GM18526 (cell line): ENCODE results near the gene KLHL22.

Experiments used
- POLR2A ChIP-seq: IDR thresholded peaks from 3 replicates; pipeline ENCODE4 v1.6.1; 2011; ENCODE audit not compliant: insufficient read length; ENCODE audit errors: extremely low read depth

The KLHL22 gene

GRCh38 chr22:20459152-20459542 lies 36.4 kb downstream of the KLHL22 start:
- no peak for TF ChIP-seq POLR2A

GRCh38 chr22:20458530-20459151 lies 37.0 kb downstream of the KLHL22 start:
- TF ChIP-seq POLR2A = no peak

GRCh38 chr22:20457506-20458240 lies 37.9 kb downstream of the KLHL22 start:
- TF ChIP-seq POLR2A = no peak

- no peak for TF ChIP-seq POLR2A
These were observed 38.9 kb downstream of the KLHL22 start for GRCh38 chr22:20456722-20457076.

GRCh38 chr22:20456064-20456721 lies 39.4 kb downstream of the KLHL22 start:
- TF ChIP-seq POLR2A = no peak

GRCh38 chr22:20455709-20456063 lies 39.9 kb downstream of the KLHL22 start:
- TF ChIP-seq POLR2A = no peak

- no peak for TF ChIP-seq POLR2A
These were observed 42.4 kb downstream of the KLHL22 start for GRCh38 chr22:20453222-20453621.

- TF ChIP-seq POLR2A = no peak
These were observed 43.7 kb downstream of the KLHL22 start for GRCh38 chr22:20451920-20452319.

- no peak for TF ChIP-seq POLR2A
These were observed 45.1 kb downstream of the KLHL22 start for GRCh38 chr22:20450551-20450906.

- no peak for TF ChIP-seq POLR2A
These were observed 45.6 kb downstream of the KLHL22 start for GRCh38 chr22:20449819-20450550.

- TF ChIP-seq POLR2A = no peak
These were observed 47.0 kb downstream of the KLHL22 start for GRCh38 chr22:20448630-20449029.

- TF ChIP-seq POLR2A = no peak
These were observed 49.1 kb downstream of the KLHL22 start for GRCh38 chr22:20446383-20446970.

- no peak for TF ChIP-seq POLR2A
These were observed 51.3 kb downstream of the KLHL22 start for GRCh38 chr22:20444325-20444724.

GRCh38 chr22:20442485-20443284 lies 52.9 kb downstream of the KLHL22 start:
- TF ChIP-seq POLR2A = no peak
